IPS-18c (cell line): Measurements from ENCODE around the gene IFT122.

Source experiments
- H3K4me3 ChIP-seq: 2 replicates; pipeline ENCODE4 v1.7.0; 2013; ENCODE audit warnings: low read depth, mild to moderate bottlenecking, low read length, moderate library complexity; ENCODE audit not compliant: insufficient read depth
- H3K9me3 ChIP-seq: one replicate; pipeline ENCODE4 v1.6.1; 2013; ENCODE audit warnings: mild to moderate bottlenecking, low read length, moderate library complexity; ENCODE audit not compliant: control insufficient read depth, insufficient read depth

Gene IFT122

GRCh38 chr3:129552287-129553050 is 112.4 kb downstream of the IFT122 start:
- Histone ChIP-seq H3K4me3 (no peak overlapping the region), H3K9me3 (peaks cover 2% of the 10 kb centered on the region)

GRCh38 chr3:129553171-129553570 is 113.1 kb downstream of the IFT122 start:
- Histone ChIP-seq H3K4me3 (no peak overlapping the region), H3K9me3 (no peaks in the 10 kb centered on the region)

- H3K9me3 ChIP-seq: no peaks in the 10 kb centered on the region
- H3K4me3 ChIP-seq: no peak overlapping the region
Measured at GRCh38 chr3:129553719-129554118, 113.7 kb downstream of the IFT122 start.

- no peaks in the 10 kb centered on the region for H3K9me3 ChIP-seq
- no peak overlapping the region for H3K4me3 ChIP-seq
Measured at GRCh38 chr3:129554356-129555152, 114.5 kb downstream of the IFT122 start.

GRCh38 chr3:129555153-129555550 is 115.1 kb downstream of the IFT122 start:
- Histone ChIP-seq H3K9me3 (no peaks in the 10 kb centered on the region), H3K4me3 (no peak overlapping the region)

- no peak overlapping the region for H3K4me3 ChIP-seq
- H3K9me3 ChIP-seq: no peaks in the 10 kb centered on the region
Measured at GRCh38 chr3:129555616-129556357, 115.8 kb downstream of the IFT122 start.

GRCh38 chr3:129556358-129556695 is 116.3 kb downstream of the IFT122 start:
- Histone ChIP-seq H3K4me3 (no peak overlapping the region), H3K9me3 (no peaks in the 10 kb centered on the region)

- no peaks in the 10 kb centered on the region for H3K9me3 ChIP-seq
- H3K4me3 ChIP-seq: no peak overlapping the region
Measured at GRCh38 chr3:129556890-129557547, 117.0 kb downstream of the IFT122 start.

- Histone ChIP-seq H3K4me3 (no peak overlapping the region), H3K9me3 (no peaks in the 10 kb centered on the region)
Measured at GRCh38 chr3:129557548-129557894, 117.5 kb downstream of the IFT122 start.

GRCh38 chr3:129558081-129558771 is 118.2 kb downstream of the IFT122 start:
- Histone ChIP-seq H3K9me3 (no peaks in the 10 kb centered on the region), H3K4me3 (no peak overlapping the region)

- no peaks in the 10 kb centered on the region for H3K9me3 ChIP-seq
- H3K4me3 ChIP-seq: no peak overlapping the region
Measured at GRCh38 chr3:129558772-129559564, 118.9 kb downstream of the IFT122 start.

- H3K9me3 ChIP-seq: no peaks in the 10 kb centered on the region
- H3K4me3 ChIP-seq: no peak overlapping the region
Measured at GRCh38 chr3:129559565-129560079, 119.6 kb downstream of the IFT122 start.

GRCh38 chr3:129560269-129560787 is 120.3 kb downstream of the IFT122 start:
- no peaks in the 10 kb centered on the region for H3K9me3 ChIP-seq
- no peak overlapping the region for H3K4me3 ChIP-seq

GRCh38 chr3:129560911-129561594 is 121.0 kb downstream of the IFT122 start:
- no peak overlapping the region for H3K4me3 ChIP-seq
- no peaks in the 10 kb centered on the region for H3K9me3 ChIP-seq

GRCh38 chr3:129561619-129562248 is 121.7 kb downstream of the IFT122 start:
- H3K4me3 ChIP-seq: no peak overlapping the region
- H3K9me3 ChIP-seq: no peaks in the 10 kb centered on the region
